Nephron (organoid): ENCODE measurements around the gene FBXL17.
A peak's percentile ranks its signal among the peaks of the same experiment; 100 is the strongest.

Experiments used
- H3K27ac Mint-ChIP-seq, 3 experiments: 2 replicates each; pipeline ENCODE4 v1.8.0; 2020; ENCODE audit warnings: mixed read lengths in 3 of 3, mild to moderate bottlenecking in 2 of 3, moderate library complexity in 1 of 3
- H3K27me3 Mint-ChIP-seq: 2 replicates; pipeline ENCODE4 v1.8.0; 2021; ENCODE audit warnings: low read depth, mild to moderate bottlenecking, moderate library complexity, mixed read lengths
- H3K36me3 Mint-ChIP-seq: 2 replicates; pipeline ENCODE4 v1.8.0; 2020; ENCODE audit warnings: low read depth, mixed read lengths
- H3K4me1 Mint-ChIP-seq: 2 replicates; pipeline ENCODE4 v1.8.0; 2020; ENCODE audit warnings: mixed read lengths
- H3K4me3 Mint-ChIP-seq, 3 experiments: 2 replicates each; pipeline ENCODE4 v1.8.0; 2020; ENCODE audit warnings: mild to moderate bottlenecking in 3 of 3, mixed read lengths in 3 of 3, moderate library complexity in 2 of 3
- H3K9me3 Mint-ChIP-seq: 2 replicates; pipeline ENCODE4 v1.8.0; 2020; ENCODE audit warnings: mixed read lengths
- TF ChIP-seq, protein P1 (sequence below), 3 experiments: fragments of 200-600 bp; sonication (generic); IDR thresholded peaks; one replicate each; pipeline ENCODE4 v1.5.0; 2021; ENCODE audit warnings: antibody characterized with exemption in 3 of 3; ENCODE audit not compliant: unreplicated experiment in 3 of 3

Gene FBXL17

DNA sequence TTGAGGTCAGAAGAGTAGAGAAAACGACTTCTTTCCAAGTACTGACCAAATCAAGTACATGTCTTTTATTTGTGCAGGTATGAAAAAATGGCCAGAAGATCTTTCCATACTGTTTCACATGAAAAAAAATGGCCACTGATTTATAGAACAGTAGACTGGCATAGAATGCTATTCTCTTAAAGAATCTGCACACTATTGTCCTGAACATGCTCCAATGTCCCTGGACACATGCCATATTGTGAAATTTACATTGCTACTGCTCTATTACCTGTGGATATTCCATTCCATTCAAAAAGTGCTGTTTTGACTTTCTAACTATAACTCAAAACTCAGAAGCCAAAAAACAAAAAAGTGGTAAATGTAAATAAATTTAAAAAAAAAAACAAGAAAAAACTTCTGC lies 60.6 kb downstream of the FBXL17 start:
- peaks cover 18% of the 10 kb centered on the region for H3K36me3 Mint-ChIP-seq
- no peaks in the 10 kb centered on the region for H3K27me3 Mint-ChIP-seq
- H3K4me1 Mint-ChIP-seq = no peaks in the 10 kb centered on the region
- H3K4me3 Mint-ChIP-seq = no peak overlapping the region
- H3K27ac Mint-ChIP-seq = no peak overlapping the region
- TF ChIP-seq, protein P1, sequence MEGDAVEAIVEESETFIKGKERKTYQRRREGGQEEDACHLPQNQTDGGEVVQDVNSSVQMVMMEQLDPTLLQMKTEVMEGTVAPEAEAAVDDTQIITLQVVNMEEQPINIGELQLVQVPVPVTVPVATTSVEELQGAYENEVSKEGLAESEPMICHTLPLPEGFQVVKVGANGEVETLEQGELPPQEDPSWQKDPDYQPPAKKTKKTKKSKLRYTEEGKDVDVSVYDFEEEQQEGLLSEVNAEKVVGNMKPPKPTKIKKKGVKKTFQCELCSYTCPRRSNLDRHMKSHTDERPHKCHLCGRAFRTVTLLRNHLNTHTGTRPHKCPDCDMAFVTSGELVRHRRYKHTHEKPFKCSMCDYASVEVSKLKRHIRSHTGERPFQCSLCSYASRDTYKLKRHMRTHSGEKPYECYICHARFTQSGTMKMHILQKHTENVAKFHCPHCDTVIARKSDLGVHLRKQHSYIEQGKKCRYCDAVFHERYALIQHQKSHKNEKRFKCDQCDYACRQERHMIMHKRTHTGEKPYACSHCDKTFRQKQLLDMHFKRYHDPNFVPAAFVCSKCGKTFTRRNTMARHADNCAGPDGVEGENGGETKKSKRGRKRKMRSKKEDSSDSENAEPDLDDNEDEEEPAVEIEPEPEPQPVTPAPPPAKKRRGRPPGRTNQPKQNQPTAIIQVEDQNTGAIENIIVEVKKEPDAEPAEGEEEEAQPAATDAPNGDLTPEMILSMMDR (IDR thresholded peaks at IDR 0.05; ENCODE audit: unreplicated experiment in 3 of 3) = no peak
- peaks cover 4% of the 10 kb centered on the region for H3K9me3 Mint-ChIP-seq

DNA sequence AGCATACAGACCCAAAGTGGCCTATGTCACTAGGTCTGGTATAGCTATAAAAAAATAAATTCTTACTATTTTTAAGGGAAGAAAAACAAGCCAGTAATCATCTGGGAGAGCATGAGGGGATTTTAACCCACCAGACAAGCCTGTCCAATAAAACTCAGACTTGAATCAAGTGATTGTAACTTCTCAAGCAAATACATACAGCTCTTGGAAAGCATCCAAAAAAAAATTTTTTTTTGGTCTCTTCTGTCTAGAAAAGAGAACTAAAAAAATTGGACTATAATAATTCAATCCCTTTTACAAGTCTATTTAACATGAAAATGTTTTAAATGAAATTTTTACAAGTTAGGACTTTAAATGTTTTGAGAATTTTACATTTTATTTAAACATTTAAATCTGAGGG lies 61.7 kb downstream of the FBXL17 start:
- Mint-ChIP-seq H3K27me3 (no peaks in the 10 kb centered on the region), H3K4me1 (no peaks in the 10 kb centered on the region), H3K9me3 (peaks cover 4% of the 10 kb centered on the region), H3K36me3 (peaks cover 7% of the 10 kb centered on the region), H3K4me3 (no peak overlapping the region), H3K27ac (peak overlapping the region in 1 of 3 experiments; percentile 33)
- TF ChIP-seq, protein P1 (IDR thresholded peaks at IDR 0.05; ENCODE audit: unreplicated experiment in 3 of 3) = no peak

DNA sequence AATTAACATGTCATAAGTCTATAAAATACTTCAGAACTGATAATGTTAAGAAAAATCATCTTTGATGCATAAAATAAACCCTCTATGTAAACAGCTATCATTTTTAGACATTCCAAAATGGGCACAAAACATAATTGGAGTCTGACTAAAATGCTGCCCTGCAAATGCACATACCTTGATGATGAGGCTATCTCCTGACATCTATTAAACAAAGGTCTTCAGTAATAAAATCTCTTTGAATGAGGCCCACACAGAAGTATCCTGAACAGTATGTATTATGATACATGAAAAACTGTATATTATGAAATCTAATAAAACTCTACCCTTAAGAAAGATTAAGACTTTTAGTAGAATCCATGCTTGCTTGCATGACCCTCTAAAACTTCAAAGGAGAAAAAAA lies 66.1 kb downstream of the FBXL17 start:
- Mint-ChIP-seq H3K27ac (no peak overlapping the region), H3K4me1 (no peaks in the 10 kb centered on the region), H3K9me3 (no peaks in the 10 kb centered on the region), H3K4me3 (no peak overlapping the region), H3K27me3 (no peaks in the 10 kb centered on the region), H3K36me3 (no peaks in the 10 kb centered on the region)
- TF ChIP-seq, protein P1 (IDR thresholded peaks at IDR 0.05; ENCODE audit: unreplicated experiment in 3 of 3) = no peak

DNA sequence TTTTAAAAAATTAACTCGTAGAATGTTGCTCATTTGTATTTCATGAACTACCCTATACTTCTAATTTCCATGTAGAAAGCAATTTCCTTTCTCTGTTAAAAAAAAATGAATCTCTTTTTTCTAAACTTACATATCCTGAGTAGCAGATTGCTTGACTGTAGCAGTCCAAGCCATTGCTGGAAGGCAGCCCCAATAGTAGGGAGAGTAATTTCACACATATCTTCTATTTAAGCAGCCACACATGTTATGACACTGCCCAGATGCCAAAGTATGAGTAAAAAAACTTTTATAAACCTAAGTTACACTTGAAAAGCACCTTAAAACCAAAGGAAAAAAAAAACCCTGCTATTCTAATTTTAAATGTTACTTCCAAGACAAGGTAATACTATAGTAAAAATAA lies 69.6 kb downstream of the FBXL17 start:
- Mint-ChIP-seq H3K36me3 (no peaks in the 10 kb centered on the region), H3K4me1 (no peaks in the 10 kb centered on the region), H3K27me3 (no peaks in the 10 kb centered on the region), H3K4me3 (no peak overlapping the region), H3K9me3 (no peaks in the 10 kb centered on the region), H3K27ac (no peak overlapping the region)
- TF ChIP-seq, protein P1 (IDR thresholded peaks at IDR 0.05; ENCODE audit: unreplicated experiment in 3 of 3) = no peak

DNA sequence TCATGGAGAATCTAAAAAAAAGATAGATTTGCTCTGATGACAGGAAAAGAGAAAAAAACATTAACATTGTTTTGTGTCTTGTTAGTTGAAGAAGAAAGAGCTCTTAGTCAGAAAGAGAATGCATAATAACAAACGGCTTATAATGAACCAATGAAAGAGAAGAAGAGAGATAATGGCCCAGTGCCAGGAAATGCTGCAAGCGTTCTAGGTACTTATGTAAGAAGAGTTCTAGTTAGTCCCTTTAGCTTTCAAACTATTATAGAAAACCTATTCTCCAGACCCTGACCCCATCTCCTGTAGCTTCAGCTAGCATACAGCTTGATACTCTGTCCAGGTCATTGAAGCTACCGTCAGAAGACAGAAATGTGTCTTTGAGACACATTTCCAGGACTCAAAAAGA lies 70.2 kb downstream of the FBXL17 start:
- TF ChIP-seq, protein P1 (IDR thresholded peaks at IDR 0.05; ENCODE audit: unreplicated experiment in 3 of 3) = no peak
- no peaks in the 10 kb centered on the region for H3K9me3 Mint-ChIP-seq
- H3K27ac Mint-ChIP-seq = no peak overlapping the region
- H3K27me3 Mint-ChIP-seq = no peaks in the 10 kb centered on the region
- H3K4me1 Mint-ChIP-seq = no peaks in the 10 kb centered on the region
- no peaks in the 10 kb centered on the region for H3K36me3 Mint-ChIP-seq
- no peak overlapping the region for H3K4me3 Mint-ChIP-seq

DNA sequence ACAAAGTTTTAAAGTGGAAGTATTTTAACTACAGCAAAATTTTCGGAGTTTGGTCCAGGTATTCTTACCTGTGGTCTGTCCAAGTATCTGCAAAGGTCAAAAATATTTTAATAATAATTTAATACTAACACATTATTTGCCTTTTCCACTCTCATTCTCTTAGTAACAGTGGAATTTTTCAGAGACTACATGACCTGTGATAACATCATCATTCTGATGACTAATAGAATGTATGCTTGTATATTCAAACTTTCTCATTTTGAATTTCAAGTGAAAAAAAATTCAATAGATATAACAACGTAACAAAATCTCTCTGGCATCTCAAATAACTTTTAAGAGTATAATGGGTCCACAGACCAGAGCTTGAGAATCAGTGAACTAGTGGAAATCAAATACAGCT lies 78.3 kb downstream of the FBXL17 start:
- no peaks in the 10 kb centered on the region for H3K4me1 Mint-ChIP-seq
- H3K36me3 Mint-ChIP-seq = no peaks in the 10 kb centered on the region
- no peak overlapping the region for H3K27ac Mint-ChIP-seq
- no peak overlapping the region for H3K4me3 Mint-ChIP-seq
- TF ChIP-seq, protein P1 (IDR thresholded peaks at IDR 0.05; ENCODE audit: unreplicated experiment in 3 of 3) = no peak
- H3K9me3 Mint-ChIP-seq = no peaks in the 10 kb centered on the region
- no peaks in the 10 kb centered on the region for H3K27me3 Mint-ChIP-seq
